Ramos (cell line): ENCODE data around the gene ZKSCAN3.

Experiments used
- in situ Hi-C: fragments of 300-500 bp; cut with MboI; formaldehyde crosslinking; loops from one replicate; pipeline ENCODE4 v1.14.3; 2022; ENCODE audit warnings: low sequenced_read_pairs; ENCODE audit not compliant: unreplicated experiment

Gene ZKSCAN3

DNA sequence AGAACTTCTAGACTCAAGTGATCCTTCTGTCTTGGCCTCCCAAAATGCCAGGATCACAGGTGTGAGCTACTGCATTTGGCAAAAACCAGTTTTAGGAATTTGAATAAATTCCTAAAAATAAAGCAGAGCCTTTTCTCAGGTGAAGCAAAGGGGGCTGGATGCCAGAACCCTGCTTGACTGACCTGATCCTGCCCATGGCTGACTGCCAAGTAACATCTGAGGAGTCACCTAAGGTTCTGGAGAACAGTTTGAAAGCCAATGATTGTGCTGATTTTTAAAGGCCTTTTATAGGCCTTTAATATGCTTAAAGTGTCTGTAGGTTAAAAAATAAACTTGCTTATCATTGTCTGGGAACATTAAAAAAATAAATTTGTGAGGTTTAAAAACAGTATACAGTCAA is 63.9 kb downstream of the ZKSCAN3 start:
- in situ Hi-C loops = no loop called here
